Measurements from ENCODE around the gene PMPCB.

The PMPCB gene

DNA sequence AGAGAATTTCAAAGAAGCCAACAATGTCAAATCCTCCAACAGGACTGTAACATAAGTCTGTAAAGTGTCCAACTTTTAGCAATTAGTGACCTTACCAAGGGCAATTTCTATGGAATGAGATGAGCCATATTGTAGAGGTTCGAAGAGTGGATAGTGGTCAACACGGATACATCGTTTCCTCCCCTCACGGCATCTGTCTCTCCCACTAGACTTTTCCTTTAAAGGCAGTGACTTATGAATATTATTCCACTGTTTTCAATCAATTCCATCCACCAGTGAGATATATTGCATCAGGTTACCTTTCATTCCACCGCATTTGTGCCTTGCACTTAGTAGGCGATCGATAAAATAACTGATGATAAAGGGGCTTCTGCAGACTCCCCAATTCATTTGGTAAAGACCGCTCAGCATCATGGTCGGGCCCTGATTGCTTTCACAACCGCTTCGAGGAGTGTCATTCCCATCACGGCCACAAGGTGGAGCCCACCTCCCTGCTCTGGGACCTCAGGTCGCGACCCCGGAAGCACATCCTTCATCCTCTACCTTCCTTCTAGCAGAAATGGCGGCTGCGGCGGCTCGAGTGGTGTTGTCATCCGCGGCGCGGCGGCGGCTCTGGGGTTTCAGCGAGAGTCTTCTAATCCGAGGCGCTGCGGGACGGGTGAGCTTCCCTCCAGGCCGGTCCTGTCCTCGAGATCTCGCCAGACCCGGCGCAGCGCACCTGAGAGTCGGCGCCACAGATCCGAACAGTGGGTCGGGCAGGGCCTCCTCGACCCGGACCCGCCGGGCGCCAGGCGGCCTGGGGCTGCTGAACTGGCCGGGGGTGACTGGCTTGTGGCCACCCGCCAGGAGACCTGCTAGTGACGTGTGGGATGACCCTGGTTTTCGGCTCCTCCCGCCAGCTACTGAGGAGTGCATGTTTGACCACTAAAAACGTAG, at the start of gene PMPCB (continued):
- TF ChIP-seq, protein P1, sequence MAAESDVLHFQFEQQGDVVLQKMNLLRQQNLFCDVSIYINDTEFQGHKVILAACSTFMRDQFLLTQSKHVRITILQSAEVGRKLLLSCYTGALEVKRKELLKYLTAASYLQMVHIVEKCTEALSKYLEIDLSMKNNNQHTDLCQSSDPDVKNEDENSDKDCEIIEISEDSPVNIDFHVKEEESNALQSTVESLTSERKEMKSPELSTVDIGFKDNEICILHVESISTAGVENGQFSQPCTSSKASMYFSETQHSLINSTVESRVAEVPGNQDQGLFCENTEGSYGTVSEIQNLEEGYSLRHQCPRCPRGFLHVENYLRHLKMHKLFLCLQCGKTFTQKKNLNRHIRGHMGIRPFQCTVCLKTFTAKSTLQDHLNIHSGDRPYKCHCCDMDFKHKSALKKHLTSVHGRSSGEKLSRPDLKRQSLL (tag by site-specific recombination; IDR thresholded peaks at IDR 0.05) = no peak; the same call in 1 of the 2 replicates
- no peak for TF ChIP-seq MYNN (tag by site-specific recombination; IDR thresholded peaks at IDR 0.05; ENCODE audit: borderline replicate concordance)
- no peak for TF ChIP-seq ZNF555 (tag by site-specific recombination; conservative IDR thresholded peaks at IDR 0.05)
- no peak for TF ChIP-seq ZNF571 (tag by site-specific recombination; IDR thresholded peaks at IDR 0.05)
- no peak for TF ChIP-seq ZNF561 (tag by site-specific recombination; IDR thresholded peaks at IDR 0.05; ENCODE audit: borderline replicate concordance)
- TF ChIP-seq ZNF2 (tag by site-specific recombination; IDR thresholded peaks at IDR 0.05) = peak; percentile 88
- peak; percentile 48; the same call in 1 of the 2 replicates for TF ChIP-seq ZBTB1 (tag by site-specific recombination; IDR thresholded peaks at IDR 0.05)
- peak; percentile 16; the same call in 1 of the 2 replicates for TF ChIP-seq ZNF449 (tag by site-specific recombination; IDR thresholded peaks at IDR 0.05)
- no peak for TF ChIP-seq OVOL3 (tag by site-specific recombination; IDR thresholded peaks at IDR 0.05)
- TF ChIP-seq ZBTB44 (tag by site-specific recombination; IDR thresholded peaks at IDR 0.05) = no peak
- no peak for TF ChIP-seq ZNF311 (tag by site-specific recombination; IDR thresholded peaks at IDR 0.05; ENCODE audit: borderline replicate concordance)
- TF ChIP-seq ZNF704 (tag by site-specific recombination; IDR thresholded peaks at IDR 0.05) = no peak
- no peak for TF ChIP-seq ZNF350 (tag by site-specific recombination; IDR thresholded peaks at IDR 0.05)
- TF ChIP-seq PRDM1 (tag by site-specific recombination; IDR thresholded peaks at IDR 0.05) = no peak
- TF ChIP-seq, protein P2, sequence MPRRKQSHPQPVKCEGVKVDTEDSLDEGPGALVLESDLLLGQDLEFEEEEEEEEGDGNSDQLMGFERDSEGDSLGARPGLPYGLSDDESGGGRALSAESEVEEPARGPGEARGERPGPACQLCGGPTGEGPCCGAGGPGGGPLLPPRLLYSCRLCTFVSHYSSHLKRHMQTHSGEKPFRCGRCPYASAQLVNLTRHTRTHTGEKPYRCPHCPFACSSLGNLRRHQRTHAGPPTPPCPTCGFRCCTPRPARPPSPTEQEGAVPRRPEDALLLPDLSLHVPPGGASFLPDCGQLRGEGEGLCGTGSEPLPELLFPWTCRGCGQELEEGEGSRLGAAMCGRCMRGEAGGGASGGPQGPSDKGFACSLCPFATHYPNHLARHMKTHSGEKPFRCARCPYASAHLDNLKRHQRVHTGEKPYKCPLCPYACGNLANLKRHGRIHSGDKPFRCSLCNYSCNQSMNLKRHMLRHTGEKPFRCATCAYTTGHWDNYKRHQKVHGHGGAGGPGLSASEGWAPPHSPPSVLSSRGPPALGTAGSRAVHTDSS (tag by site-specific recombination; IDR thresholded peaks at IDR 0.05) = peak; percentile 50
- TF ChIP-seq ZNF747 (tag by site-specific recombination; IDR thresholded peaks at IDR 0.05) = no peak
- no peak for TF ChIP-seq SALL2 (tag by site-specific recombination; IDR thresholded peaks at IDR 0.05; ENCODE audit: borderline replicate concordance)
- TF ChIP-seq ZNF768 (tag by site-specific recombination; IDR thresholded peaks at IDR 0.05) = no peak; the same call in 1 of the 2 replicates
- peak; percentile 86 for TF ChIP-seq ZNF610 (tag by site-specific recombination; IDR thresholded peaks at IDR 0.05; ENCODE audit: borderline replicate concordance)
- TF ChIP-seq, protein P3, sequence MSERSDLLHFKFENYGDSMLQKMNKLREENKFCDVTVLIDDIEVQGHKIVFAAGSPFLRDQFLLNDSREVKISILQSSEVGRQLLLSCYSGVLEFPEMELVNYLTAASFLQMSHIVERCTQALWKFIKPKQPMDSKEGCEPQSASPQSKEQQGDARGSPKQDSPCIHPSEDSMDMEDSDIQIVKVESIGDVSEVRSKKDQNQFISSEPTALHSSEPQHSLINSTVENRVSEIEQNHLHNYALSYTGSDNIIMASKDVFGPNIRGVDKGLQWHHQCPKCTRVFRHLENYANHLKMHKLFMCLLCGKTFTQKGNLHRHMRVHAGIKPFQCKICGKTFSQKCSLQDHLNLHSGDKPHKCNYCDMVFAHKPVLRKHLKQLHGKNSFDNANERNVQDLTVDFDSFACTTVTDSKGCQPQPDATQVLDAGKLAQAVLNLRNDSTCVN (tag by site-specific recombination; optimal IDR thresholded peaks at IDR 0.05) = peak; percentile 39
- TF ChIP-seq, protein P4, sequence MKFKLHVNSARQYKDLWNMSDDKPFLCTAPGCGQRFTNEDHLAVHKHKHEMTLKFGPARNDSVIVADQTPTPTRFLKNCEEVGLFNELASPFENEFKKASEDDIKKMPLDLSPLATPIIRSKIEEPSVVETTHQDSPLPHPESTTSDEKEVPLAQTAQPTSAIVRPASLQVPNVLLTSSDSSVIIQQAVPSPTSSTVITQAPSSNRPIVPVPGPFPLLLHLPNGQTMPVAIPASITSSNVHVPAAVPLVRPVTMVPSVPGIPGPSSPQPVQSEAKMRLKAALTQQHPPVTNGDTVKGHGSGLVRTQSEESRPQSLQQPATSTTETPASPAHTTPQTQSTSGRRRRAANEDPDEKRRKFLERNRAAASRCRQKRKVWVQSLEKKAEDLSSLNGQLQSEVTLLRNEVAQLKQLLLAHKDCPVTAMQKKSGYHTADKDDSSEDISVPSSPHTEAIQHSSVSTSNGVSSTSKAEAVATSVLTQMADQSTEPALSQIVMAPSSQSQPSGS (tag by site-specific recombination; IDR thresholded peaks at IDR 0.05; ENCODE audit: low read depth) = no peak; the same call in 1 of the 2 replicates
- peak; percentile 89 for TF ChIP-seq ZBTB11 (tag by site-specific recombination; conservative IDR thresholded peaks at IDR 0.05; ENCODE audit: low read depth)

All from HEK293 (cell line).